GM21360 (cell line): ENCODE data around the gene PATL2.
A peak's percentile ranks its signal among the peaks of the same experiment; 100 is the strongest.
"Not testable (repeated sequence)": the region's sequence is repeated elsewhere in the genome, so short reads cannot be mapped to it uniquely, and the experiment has no call there.

ENCODE experiments used
- ATAC-seq: cut with Tn5 transposase; IDR thresholded peaks from one replicate; pipeline ENCODE4 v1.9.1; 2021; ENCODE audit warnings: mild to moderate bottlenecking, moderate library complexity; ENCODE audit not compliant: unreplicated experiment

Gene PATL2

GRCh38 chr15:44711096-44711742 is at the start of gene PATL2, which contains the start of gene B2M:
TSS of gene PATL2 (minus strand) at chr15:44711323. CDS start at chr15:44676490, 34,833 bp downstream.
TSS of gene B2M (plus strand) at chr15:44711517. CDS start at chr15:44711547, 30 bp downstream.
- ATAC-seq: peak; percentile 76

DNA sequence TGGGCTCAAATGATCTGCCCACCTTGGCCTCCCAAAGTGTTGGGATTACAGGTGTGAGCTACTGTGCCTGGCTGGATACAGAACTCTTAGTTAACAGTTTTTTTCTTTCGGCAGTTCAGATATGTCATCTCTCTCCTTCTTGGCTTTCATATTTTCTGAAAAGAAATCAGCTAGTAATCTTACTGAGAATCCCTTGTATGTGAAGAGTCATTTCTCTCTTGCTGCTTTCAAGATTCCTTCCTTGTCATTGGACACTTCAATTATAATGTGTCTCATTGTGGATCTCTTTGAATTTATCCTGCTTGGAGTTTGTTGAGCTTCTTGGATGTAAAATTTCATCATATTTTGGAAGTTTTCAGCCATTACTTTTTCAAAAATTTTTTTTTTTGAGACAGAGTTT is 42.2 kb upstream of the PATL2 start:
- no peak for ATAC-seq

GRCh38 chr15:44743454-44743853 is 32.3 kb upstream of the PATL2 start:
- not testable (repeated sequence) for ATAC-seq

GRCh38 chr15:44739222-44739847 is 28.2 kb upstream of the PATL2 start:
- not testable (repeated sequence) for ATAC-seq

- no peak for ATAC-seq
Observed at GRCh38 chr15:44738340-44738984, 27.3 kb upstream of the PATL2 start.

- ATAC-seq: no peak
Observed at GRCh38 chr15:44736181-44736765, 25.1 kb upstream of the PATL2 start, which contains the start of gene TRIM69. TSS of gene TRIM69 (plus strand) at chr15:44736528. CDS start at chr15:44736705, 177 bp downstream.

- ATAC-seq: no peak
Observed at GRCh38 chr15:44735482-44736180, 24.5 kb upstream of the PATL2 start.

DNA sequence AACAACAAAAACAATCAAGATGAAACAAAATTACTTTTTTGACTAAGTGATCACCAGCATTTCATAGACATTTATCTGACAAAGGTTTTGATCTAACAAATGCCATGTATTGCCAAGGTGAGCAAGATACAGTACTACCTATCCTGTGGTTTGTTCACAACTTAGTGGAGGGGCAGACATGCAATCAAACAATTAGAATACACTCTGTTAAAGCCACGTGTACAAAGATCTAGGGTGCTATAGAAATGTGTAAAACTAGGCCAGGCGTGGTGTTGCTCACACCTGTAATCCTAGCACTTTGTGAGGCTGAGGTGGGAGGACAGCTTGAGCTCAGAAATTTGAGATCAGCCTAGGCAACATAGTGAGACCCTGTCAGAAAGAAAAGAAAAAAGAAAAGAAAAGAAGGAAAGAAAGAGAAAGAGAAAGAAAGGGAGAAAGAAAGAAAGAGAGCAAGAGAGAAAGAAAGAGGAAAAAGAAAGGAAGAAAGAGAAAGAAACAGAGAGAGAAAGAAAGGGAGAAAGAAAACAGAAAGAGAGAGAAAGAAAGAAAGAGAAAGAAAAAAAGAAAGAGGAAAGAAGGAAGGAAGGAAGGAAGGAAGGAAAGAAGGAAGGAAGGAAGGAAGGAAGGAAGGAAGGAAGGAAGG is 23.8 kb upstream of the PATL2 start:
- ATAC-seq: no peak

DNA sequence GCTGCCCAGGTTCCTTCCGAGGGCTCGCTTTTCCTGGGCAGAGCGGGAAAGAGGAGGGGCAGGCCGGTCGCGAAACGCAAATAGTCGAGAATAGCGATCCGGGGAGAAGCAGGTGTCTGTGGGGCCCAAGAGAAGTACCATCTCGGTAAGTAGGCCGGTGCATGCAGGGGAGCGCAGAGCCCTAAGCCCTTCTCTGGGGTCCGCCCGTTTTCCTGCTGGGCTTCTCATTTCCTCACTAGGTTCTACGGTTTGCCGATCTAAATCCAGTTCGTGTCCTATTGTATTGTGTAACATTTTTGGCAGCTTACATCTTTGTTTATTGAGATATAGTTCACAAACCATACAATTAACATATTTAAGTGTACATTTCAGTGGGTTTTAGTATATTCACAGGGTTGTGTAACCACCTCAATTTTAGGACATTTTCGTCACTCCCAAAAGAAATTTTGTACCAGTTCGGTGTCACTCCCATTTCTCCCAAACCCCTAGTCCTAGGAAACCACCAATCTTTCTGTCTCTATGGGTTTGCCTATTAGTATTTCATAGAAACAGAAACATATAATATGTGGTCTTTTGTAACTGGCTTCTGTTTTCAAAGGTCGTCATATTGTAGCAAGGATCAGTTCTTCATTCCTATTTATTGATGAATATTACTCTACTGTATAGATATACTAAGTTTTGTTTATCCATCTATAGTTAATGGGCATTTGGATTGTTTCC is 18.4 kb upstream of the PATL2 start:
- no peak for ATAC-seq

- peak; percentile 66 for ATAC-seq
Observed at GRCh38 chr15:44728576-44729407, 17.7 kb upstream of the PATL2 start.

- ATAC-seq: not testable (repeated sequence)
Observed at GRCh38 chr15:44728232-44728575, 17.1 kb upstream of the PATL2 start.

GRCh38 chr15:44727485-44728231 is 16.5 kb upstream of the PATL2 start:
- ATAC-seq: no peak

GRCh38 chr15:44726568-44727484 is 15.7 kb upstream of the PATL2 start:
- peak; percentile 38 for ATAC-seq

DNA sequence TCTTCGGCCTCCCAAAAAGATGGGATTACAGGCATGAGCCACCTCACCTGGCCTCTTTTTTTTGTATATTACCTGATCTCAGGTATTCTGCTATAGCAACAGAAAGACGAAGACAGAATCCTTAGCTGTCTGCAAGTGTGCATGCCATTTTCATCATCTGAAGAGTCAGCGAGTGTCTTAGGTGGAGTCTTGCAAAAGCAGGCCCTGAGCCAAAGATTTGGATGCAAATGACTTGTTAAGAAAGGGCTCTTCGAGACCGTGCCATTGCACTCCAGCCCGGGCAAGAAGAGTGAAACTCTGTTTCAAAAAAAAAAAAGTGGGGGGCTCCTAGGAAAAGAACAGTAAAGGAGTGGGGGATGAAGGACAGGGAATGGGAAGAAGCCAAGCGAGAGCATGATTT is 15.0 kb upstream of the PATL2 start:
- no peak for ATAC-seq

DNA sequence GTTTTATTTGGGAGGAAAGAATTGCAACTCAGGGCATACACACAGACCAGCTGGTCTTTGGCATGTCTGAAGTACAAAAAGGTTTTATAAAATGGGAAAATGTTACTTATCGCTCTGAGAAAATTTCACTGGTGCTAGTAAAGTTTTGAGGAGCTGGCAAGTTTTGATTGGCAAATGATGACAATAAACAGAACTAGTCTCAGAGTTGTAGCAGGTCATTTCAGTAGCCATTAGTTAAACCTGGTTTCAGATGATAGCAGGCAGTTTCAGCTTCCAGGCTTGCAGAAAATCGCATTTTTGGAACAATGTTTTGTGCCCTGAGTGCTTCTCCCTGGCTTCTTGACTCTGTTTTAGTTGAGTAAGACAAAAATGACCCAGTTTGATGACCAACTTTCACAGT is 10.9 kb upstream of the PATL2 start:
- no peak for ATAC-seq

DNA sequence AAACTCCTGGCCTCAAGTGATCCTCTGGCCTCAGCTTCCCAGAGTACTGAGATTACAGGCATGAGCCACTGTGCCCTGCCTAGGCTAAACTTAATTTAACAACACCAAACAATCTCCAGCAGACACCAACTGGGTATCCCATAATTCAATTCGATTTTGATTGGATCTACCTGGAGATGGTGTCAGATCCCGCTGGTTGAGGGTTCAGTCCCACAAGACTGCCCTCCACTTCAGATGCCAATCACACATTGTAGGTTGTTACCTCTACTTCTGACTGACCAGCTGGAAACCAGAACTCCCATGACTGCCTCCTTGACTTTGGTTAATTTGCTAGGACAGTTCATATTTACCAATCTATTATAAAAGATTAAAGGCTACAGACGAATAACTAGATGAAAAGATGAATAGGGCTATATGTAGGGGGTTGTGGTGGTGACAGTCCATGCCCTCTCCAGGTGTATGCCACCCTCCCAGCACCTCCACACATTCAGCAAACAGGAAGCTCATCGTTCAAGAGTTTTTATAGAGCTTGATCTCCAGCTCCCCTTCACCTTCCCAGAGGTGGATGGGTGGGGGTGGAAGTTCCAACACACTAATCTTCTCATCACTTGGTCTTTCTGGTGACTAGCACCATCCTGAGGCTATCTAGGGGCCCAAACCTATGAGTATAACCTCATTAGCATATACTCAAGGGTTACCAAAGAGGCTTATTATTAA is 9.5 kb upstream of the PATL2 start:
- ATAC-seq: no peak

DNA sequence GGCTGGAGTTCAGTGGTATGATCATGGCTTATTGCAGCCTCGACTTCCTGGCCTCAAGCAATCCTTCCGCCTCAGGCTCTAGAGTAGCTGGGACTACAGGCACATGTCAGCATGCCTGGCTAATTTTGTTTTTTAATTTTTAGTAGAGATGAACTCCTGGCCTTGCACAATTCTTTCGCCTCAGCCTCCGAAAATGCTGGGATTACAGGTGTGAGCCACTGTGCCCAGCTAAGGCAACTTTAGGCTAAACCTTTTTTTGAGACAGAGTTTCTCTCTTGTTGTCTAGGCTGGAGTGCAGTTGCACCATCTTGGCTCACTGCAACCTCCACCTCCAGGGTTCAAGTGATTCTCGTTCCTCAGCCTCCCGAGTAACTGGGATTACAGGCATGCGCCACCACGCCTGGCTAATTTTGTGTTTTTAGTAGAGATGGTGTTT is 8.9 kb upstream of the PATL2 start:
- not testable (repeated sequence) for ATAC-seq
